ENCODE measurements around the gene BHLHE40.
A peak's percentile ranks its signal among the peaks of the same experiment; 100 is the strongest.

The BHLHE40 gene

DNA sequence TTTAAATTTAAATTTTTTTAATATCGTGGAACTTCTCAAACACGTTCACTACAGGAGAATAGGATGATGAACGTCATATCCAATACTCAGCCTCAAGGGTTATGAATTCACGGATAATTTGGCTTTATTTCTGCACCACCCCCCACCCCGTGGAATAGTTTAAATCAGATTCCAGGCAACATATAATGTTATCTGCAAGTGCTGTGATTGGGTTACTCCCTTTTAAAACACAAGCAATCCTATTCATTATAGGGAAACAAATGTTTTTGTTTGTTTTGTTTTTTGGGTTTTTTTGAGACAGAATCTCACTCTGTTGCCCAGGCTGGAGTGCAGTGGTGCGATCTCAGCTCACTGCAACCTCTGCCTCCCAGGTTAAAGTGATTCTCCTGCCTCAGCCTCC is 30.9 kb downstream of the BHLHE40 start:
- H3K4me3 ChIP-seq: no peak overlapping the region
- H3K36me3 ChIP-seq: no peaks in the 10 kb centered on the region
- no peaks in the 10 kb centered on the region for H3K9me3 ChIP-seq
- no peaks in the 10 kb centered on the region for H3K27me3 ChIP-seq
- no peak for DNase-seq
- H3K27ac ChIP-seq: no peak overlapping the region
- TF ChIP-seq, protein P1, sequence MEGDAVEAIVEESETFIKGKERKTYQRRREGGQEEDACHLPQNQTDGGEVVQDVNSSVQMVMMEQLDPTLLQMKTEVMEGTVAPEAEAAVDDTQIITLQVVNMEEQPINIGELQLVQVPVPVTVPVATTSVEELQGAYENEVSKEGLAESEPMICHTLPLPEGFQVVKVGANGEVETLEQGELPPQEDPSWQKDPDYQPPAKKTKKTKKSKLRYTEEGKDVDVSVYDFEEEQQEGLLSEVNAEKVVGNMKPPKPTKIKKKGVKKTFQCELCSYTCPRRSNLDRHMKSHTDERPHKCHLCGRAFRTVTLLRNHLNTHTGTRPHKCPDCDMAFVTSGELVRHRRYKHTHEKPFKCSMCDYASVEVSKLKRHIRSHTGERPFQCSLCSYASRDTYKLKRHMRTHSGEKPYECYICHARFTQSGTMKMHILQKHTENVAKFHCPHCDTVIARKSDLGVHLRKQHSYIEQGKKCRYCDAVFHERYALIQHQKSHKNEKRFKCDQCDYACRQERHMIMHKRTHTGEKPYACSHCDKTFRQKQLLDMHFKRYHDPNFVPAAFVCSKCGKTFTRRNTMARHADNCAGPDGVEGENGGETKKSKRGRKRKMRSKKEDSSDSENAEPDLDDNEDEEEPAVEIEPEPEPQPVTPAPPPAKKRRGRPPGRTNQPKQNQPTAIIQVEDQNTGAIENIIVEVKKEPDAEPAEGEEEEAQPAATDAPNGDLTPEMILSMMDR (IDR thresholded peaks at IDR 0.05): no peak
- intact Hi-C loops (cut with DNase I; ENCODE audit: low total_unique reads): no loop called here
- no peaks in the 10 kb centered on the region for H3K4me1 ChIP-seq

DNA sequence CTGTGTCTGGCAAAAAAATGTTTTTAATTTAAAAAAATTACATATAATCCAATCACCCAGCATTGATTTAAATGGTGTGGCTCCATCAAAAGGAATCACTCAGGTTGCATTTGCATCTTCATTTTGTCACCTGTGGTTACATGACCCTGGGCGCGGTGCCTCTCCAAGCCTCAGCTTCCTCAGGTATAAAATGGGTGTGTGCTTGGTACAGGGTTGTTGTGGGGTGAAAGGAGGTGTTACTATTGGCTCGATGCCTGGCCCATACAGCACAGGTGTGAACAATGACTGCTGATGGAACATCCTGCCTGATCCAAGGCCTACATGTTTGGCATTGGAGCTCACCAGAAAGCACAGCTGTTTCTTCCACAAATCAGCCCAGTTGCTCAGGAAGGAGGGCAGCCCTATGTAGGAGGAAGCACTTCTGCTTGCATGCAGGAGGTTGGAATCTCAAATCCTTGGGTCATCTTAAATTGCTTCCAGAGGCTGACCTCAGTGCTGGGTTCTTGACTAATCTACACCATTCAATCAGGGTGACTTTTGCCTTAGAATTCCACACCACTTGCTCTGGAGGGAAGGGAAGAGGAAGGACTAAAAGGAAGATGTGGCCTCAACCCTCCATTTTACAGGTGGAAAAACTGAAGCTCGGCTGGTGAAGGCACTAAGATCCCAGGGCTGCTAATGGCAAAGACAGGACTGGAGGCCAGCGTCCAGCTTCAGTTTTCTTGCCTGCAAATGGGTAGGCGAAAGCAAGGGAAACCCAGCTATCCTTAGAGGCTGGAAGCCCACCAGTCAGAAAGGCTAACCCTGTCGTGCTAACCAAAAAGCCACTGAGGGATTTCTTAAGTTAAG is 31.7 kb downstream of the BHLHE40 start:
- TF ChIP-seq, protein P1 (IDR thresholded peaks at IDR 0.05): no peak
- H3K4me1 ChIP-seq: no peaks in the 10 kb centered on the region
- no peaks in the 10 kb centered on the region for H3K27me3 ChIP-seq
- DNase-seq: no peak
- H3K27ac ChIP-seq: no peak overlapping the region
- no peak overlapping the region for H3K4me3 ChIP-seq
- no peaks in the 10 kb centered on the region for H3K36me3 ChIP-seq
- intact Hi-C loops (cut with DNase I; ENCODE audit: low total_unique reads): no loop called here
- no peaks in the 10 kb centered on the region for H3K9me3 ChIP-seq

DNA sequence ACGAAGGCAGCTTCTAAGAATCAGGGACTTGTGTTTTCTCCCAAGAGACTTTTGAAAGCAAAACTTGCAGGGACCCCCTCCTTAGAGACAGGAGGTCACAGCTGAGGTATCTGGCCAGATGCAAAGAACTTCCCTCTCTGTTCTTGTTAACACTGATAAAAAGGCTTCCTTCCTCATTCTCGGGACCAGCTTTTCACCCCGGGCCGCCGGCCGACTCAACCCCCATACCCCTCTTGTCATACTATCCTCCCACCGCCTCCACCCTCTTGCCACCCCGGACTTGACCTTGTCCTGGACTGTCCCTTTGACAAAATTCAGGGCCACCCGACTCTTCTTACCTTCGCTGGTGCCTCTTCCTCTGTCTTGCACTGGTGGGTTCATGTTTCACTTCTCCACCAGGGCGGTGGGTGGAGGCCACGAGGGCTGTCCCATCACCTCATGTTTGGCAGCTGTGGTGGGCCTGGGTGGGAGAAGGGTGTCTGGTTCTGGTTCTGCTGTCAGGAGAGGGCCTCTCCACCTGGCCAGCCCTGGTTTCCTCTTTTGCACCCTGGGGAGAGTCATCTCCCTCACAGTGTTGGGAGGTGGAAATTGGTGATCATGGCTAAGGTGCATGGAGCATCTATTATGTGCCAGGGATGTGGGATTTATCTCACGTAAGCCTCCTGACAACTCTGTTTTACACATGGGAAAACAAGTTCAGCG is 32.5 kb downstream of the BHLHE40 start:
- no peaks in the 10 kb centered on the region for H3K27me3 ChIP-seq
- DNase-seq: no peak
- no peaks in the 10 kb centered on the region for H3K36me3 ChIP-seq
- no peaks in the 10 kb centered on the region for H3K4me1 ChIP-seq
- TF ChIP-seq, protein P1 (IDR thresholded peaks at IDR 0.05): no peak
- intact Hi-C loops (cut with DNase I; ENCODE audit: low total_unique reads): no loop called here
- no peak overlapping the region for H3K4me3 ChIP-seq
- H3K9me3 ChIP-seq: no peaks in the 10 kb centered on the region
- no peak overlapping the region for H3K27ac ChIP-seq

DNA sequence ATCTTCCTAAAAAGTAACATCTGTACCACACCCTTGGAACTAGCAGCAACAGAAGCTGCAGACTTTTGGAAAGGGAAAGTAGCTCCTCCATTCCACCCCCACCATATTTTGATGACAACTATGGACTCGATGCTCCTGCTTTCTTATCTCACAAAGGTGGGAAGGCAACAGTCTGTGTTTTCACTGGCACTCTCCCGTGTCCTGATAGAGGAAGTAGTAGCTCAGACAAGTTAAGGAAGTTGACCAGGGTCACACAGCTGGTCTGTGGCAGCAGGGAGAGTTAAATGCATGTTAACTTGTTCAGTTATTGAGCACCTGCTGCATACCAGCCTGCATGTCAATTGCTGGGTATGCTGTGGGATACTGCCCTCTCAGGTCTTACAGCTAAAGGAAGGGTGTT is 33.1 kb downstream of the BHLHE40 start:
- Histone ChIP-seq H3K27ac (no peak overlapping the region), H3K27me3 (no peaks in the 10 kb centered on the region), H3K4me3 (no peak overlapping the region), H3K4me1 (peaks cover 0 to 1% (median under 1%) of the 10 kb centered on the region in 4 donors), H3K36me3 (no peaks in the 10 kb centered on the region), H3K9me3 (no peaks in the 10 kb centered on the region)
- no peak for DNase-seq
- intact Hi-C loops (cut with DNase I; ENCODE audit: low total_unique reads): no loop called here
- TF ChIP-seq, protein P1 (IDR thresholded peaks at IDR 0.05): no peak

DNA sequence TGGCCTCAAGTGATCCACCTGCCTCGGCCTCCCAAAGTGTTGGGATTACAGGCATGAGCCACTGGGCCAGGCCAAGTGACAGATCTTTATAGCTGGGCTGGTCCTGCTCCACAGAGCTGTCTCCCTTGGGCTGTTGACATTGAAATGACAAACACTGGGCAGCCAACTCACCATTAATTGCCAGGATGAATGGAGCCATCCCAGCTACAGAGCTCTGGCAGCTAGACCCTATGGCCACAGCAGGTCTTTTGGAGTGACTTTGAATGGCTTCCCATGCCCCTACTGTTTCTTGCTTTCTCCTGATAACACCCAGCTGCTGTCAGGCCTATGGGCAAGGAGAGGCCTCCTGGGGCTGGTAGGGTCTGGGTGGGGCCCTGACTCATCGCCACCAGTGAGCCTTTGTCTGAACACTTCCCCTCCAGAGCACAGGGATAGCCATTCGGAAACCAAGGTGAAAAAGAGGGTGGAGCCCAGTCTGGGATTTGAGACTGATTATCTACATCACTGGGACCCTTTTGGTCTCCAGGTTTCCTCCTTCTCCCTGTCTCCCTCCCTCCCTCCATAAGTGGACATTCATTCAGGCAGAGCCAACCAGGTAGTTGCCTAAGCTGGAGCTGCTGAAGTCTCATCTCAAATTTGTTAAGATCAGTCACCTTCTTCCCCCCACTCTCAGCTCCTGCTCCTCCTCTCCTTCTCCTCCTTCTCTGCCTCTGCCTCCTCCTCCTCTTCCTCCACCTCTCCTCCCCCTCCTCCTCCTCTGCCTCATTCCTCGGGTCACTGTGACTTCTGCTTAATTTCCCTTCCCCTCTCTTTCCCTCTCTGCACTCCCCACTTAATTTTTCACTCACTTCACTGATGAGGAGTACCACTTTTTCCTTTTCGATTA is 34.0 kb downstream of the BHLHE40 start:
- H3K36me3 ChIP-seq: no peaks in the 10 kb centered on the region
- no peak overlapping the region for H3K4me3 ChIP-seq
- peaks cover 0 to 9% (median 9%) of the 10 kb centered on the region in 4 donors for H3K4me1 ChIP-seq
- H3K27me3 ChIP-seq: no peaks in the 10 kb centered on the region
- DNase-seq: peak in 1 of 2 donors; percentile 64
- TF ChIP-seq, protein P1 (IDR thresholded peaks at IDR 0.05): no peak
- H3K27ac ChIP-seq: no peak overlapping the region
- intact Hi-C loops (cut with DNase I; ENCODE audit: low total_unique reads): no loop called here
- no peaks in the 10 kb centered on the region for H3K9me3 ChIP-seq

All from tibial artery (tissue), 4 donors.